Measurements from ENCODE around the gene PSMB11.

PSMB11 gene

DNA sequence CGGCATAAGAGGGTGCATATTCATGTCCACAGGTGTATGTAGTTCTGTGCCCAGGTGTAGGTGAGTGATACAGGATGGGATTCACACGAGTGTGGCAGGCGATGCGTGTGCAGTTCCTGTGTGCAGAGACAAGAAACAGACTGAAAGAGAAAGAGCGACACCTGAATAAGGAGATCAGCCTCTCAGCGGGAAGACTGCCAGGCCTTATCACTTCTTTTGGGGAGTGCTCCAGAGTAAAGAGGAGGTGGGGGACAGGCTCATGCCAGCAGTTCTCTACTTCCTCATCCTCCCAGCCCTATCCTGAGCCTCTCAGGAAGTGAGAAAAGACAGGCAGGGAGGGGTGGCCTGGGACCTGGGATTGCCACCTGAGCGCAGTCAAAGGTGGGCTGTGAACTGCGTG is 2.8 kb downstream of the PSMB11 start:
- no peak for DNase-seq

DNA sequence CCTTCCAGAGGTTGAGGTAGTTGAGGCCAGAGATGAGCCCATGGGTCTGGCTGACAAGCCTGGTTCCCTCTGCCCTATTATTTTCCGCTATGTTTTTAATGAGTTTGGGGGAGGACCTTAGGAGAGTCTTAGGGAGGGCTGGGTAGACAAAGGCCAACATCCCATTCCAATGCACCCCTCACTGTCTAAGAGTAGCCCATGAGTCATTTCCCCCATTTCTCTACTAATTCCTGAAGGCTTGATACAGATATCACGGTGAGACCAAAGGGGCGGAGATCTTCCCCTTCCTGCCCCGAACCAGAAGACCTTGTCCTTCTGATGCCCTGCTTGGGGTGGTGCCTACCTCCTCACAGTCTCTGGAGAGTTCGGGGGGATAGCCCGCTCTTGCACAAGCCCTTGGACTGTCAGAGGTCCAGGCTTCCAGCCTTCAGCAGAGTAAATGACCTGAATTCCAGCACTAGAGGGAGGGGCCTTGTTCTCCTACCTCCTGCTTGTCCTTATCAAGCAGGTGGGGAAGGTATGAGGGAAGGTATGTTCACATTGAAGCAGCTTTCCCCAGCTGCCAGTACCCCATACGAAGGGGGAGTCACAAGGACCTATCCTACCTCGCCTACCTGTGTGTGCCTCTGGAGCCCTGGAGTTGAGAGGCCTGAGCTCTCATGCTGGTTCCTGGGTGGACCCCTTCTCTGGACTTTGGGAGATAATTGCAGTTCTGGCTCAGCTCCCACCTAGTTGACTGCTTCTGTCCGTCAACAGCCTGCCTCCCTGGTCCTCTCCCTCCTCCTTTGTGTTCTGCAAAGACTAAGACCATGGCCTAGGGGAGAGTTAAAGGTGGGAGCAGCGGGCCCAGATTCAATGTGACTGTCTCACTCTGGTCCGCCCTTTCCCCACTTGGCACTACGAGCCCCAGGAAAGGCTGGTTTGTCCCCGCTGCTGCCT is 3.7 kb downstream of the PSMB11 start:
- DNase-seq = no peak

DNA sequence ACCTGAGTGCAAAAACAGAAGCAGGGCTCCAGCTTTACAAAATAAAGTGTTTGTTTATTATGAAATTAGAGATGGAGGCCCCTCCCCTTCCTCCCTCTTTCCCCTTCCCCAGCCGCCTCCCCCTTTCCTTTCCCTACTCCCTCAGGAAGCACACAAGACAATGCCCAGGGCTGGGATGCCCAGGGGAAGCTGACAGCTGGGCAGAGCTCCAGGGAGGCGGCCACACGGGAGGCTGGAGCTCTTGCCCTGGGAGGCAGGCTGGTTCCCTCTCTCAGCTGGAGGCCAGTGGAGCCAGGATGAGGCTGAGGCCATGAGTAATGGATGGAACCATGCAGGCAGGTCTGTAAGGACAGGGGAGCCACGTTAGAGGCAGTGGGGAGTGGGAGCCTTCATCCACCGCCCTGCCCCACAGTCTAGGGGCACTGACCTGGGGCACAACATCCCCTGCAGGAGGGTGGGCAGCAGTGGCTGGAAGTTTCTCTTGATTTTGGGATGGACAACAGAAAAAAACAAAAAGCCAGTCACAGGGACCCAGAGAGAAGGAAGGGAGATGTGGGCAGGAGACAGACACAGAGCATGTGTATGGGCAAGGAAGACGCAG is 5.1 kb downstream of the PSMB11 start:
- no peak for DNase-seq

DNA sequence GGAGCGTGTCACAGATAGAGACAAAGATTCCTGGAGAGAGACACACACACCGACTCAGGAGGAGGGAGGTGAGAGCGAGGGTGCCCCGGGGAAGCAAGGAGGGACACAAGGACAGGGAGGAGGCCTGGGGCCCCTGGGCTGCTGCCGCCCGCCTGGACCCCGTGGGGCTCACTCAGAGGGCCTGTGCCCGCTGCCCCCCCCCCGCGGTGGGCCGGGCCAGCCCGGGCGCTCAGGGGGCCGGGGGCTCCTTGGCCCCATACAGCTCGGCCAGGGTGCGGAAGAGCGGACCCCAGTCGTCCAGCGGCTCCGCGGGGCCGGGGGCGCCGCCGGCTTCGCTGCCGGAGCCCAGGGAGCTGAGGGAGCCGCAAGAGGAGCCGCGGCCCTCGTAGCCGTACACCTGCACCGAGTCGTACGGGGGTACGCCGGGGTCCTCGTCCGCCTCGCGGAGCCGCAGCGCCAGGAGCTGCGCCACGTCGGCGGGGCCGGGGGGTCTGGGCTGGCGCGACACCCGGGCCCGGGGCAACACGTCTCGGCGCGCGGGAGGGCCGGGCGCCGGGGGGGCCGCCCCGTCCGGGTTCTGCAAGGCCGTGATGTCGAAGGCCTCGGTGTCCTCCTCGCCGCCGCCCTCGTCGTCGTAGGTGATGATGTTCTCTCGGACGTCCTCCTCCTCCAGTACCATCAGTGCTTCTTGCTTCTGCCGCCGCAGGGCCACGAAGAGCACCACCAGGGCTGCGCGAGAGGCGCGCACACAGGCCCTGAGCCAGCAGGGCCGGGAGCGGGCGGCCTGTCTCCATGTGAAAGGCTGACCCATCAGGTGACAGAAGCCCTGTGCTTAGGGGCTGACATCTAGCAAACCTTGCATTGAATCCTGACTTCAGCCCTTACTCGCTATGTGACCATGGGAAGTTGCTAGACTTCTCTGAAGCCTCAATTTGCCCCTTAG is 6.0 kb downstream of the PSMB11 start:
- no peak for DNase-seq

DNA sequence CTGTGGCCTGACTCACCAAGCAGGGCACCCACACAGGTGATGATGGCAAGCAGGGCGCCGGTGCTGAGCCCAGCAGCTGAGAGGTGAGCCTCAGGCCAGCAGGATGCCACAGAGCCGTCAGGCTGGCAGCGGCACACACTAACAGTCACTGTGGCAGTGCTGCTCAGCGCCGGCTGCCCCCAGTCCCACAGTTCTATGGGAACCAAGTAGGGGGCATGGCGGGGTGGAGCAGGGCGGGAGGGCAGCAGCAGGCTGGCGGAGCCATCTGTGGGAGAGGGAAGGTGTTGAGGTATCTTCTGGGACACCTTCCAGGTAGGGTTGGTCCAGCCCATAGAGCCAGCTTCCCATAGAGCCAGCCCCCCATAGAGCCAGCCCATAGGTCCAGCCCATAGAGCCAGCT is 7.0 kb downstream of the PSMB11 start:
- DNase-seq = no peak

DNA sequence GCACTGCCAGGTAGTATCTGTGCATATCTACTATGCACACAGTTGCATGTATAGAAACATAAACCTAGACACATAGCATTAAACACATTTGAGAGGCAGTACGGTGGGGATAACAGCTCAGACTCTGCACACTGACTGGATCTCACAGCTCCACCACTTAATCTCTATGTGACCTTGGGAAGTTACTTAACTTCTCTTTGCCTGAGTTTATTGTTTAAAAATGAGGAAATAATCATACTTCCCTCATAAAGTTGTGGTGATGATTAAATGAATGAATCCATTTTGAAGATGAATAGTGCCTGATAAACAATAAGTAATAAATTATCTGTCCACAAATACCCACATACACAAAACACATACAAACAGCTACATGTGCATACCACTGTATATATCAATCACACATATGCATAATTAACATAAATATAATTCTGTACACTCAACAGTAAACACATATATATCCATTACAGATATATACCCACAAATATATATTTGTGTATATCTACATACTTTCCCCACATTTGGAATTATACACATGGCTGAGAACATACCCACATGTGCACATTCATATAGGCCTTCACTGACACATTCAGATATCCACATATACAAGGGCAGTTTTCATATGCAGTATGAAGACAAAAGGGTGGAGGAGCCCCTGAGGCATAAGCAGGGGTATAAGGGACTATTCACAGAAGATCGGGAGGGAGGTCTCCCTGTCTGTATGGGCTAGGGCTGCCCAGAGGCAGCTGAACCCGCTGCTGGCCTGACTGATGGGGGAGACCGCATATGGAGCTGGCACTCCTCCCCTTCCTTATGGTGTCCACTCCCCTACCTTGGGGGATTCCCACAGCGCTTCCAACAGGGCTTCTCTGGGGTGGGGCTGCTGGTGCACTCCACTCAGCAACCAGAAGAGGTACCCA is 9.4 kb downstream of the PSMB11 start:
- no peak for DNase-seq

DNA sequence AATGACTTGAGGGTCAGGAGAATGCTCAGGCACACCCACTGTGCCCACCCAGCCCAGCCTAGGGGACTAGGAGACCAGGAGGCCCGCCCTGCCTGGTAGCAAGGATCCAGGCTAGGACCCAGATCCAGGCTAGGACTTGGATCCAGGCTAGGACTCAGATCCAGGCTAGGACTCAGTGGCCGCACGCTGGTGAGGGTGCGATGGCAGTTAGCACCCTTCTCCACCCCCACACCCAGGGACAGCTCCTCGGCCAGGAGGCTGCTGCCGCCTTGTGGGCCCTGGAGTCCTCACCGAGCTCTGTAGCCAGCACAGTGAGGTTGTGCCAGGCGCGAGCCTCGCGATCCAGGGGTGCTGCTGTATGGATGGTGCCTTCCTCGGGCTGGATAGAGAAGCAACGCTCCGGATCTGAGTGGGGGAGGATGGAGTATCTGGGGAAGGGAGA is 10.2 kb downstream of the PSMB11 start:
- no peak for DNase-seq

DNA sequence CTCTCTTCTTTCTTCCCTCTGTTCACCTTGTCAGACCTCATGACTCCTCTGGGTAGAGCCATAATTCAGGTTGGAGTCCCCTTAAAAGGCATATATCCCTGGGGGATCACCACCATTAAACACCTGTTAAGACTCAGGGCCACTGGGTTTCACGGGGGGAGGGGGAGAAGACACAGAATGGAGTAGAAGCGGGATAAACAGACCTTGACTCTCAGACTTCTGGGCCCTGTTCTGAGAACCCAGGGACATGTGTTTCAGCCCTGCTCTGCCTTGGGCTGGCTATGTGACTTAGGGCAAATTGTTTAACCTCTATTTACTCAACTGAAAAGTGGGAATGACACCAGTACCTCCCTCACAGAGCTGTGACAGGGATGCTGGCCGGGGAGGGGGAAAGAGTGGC is 10.7 kb downstream of the PSMB11 start:
- no peak for DNase-seq

DNA sequence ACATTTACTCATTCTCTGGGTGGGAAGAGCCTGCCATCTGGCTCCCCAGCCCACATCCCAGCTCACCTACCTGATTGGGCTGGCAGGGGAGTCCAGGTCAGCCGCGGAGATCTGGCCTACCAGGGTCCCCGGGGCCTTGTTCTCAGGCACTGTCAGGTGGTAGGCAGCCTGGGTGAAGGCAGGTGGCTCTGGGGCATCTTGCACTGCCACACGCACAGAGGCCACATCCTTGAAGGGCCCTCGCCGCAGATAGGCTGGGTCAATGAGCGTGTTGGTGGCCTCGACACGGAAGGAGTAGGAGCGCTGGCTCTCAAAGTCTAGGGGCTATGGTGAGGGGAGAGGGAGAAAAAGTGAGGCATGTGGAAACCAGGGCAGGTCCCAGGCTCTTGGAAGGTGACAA is 11.4 kb downstream of the PSMB11 start:
- DNase-seq = no peak

DNA sequence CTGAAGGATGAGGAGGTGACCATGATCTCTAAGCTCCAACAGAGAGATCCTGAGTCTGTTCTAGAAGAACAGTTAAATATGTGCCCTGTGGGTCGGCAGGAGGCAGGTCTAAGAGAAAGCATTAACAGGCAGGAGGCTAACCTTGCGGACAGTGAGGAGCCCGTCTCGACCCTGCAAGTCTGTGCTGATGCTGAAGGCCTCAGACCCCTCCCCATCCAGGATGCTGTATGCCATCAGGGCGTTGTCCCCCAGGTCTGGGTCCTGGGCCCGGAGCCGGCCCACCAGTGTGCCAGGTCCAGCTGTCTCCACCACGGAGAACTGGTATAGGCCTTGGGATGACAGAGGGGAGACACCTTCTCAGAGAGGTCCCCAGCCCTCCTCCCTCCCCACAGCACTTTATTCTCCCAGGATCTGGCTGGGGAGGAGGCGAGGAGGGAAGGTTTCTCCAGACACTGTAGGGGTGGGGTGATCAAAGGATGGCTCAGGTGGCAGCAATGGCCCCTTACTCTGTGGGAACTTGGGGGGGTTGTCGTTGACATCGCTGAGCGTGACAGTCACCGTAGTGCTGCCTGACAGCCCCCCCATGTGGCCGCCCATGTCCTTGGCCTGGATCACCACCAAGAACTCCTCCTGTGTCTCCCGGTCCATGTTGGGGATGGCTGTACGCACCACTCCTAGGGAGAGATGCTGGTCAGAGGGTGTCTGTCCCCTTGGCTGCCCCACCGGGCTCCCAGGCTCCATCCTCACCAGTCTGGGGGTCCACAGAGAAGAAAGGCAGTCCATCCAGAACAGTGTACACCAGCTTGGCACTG is 12.2 kb downstream of the PSMB11 start:
- DNase-seq = no peak

DNA sequence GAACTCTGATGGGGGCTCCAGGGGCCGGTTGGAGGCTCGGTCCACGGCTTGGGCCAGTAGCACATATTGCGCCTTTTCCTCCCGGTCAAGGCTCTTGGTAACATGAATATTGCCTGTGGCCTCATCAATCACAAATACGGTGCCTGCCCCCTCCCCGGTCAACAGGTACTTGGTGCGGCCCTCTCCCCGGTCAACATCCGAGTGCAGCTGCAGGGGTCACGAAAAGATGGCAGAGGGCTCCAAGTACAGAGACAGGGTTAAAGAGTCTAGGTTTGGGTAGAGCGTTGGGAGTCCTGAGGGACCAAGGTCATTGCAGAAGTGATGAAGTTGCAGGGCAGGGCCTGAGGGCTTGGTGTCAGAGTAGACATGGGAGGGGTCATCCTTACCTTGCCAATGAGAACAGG is 13.1 kb downstream of the PSMB11 start:
- DNase-seq = no peak

DNA sequence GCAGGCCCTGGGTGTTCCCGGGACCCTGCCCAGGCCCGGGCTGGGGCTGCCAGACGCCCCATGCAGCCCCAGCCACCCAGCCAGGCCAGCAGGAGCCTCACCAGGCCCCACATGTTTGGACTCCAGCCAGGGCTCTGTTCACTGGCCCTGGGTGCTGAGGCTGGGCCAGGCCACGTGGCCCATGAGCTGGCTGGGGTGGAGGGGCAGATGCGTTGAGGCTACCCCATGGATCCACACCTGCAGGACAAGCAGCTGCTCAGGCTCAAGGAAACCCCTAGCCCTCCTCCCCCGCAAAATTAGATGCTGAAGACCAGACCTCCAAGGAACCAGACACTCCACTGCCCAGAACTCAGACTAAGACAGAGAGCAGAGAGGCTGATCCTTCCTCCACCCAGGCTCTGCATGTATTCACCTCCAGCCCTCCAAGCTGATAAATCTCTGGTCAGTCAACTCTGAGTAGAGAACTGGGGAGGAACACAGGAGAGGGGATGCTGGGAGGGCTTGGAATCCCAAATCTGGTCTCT is 13.7 kb downstream of the PSMB11 start:
- DNase-seq = no peak

DNA sequence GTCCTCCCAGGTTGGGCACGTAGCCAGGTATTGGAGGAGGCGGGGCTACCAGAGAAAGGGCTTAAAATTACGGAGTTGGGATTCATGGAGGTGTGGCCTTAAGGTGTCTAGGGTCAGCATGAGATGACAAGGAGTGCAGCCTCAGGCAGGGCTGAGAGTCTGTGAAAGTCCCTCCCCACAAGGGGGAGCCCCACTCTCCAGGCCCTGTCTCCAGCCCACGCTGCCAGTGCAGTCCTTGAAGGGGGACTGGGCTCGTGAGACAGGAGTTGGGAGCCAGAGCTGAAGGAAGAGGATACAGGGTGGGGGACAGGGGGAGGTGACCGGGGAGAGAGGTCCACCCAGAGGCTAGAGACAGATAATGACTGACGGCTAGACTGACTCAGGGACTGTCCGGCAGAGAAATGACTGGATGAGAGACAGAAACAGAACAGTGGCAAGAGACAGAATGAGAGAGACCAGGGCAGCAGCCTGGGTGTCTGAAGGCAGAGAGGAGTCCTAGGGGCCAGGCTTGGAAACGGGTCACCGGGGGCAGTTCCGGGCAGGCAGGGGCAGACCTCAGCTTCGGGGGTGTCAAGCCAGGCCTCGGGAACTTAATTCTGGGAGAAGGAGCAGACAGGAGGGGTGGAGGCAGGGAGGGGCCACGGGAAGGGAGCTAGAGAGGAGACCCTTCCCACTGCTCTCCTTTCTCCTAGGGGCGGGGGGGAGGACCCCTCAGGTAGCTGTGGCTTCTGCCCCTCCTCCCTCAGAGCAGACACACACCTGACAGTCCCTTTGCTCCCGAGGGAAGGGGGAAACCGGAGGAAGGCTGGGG is 14.3 kb downstream of the PSMB11 start:
- DNase-seq = no peak

DNA sequence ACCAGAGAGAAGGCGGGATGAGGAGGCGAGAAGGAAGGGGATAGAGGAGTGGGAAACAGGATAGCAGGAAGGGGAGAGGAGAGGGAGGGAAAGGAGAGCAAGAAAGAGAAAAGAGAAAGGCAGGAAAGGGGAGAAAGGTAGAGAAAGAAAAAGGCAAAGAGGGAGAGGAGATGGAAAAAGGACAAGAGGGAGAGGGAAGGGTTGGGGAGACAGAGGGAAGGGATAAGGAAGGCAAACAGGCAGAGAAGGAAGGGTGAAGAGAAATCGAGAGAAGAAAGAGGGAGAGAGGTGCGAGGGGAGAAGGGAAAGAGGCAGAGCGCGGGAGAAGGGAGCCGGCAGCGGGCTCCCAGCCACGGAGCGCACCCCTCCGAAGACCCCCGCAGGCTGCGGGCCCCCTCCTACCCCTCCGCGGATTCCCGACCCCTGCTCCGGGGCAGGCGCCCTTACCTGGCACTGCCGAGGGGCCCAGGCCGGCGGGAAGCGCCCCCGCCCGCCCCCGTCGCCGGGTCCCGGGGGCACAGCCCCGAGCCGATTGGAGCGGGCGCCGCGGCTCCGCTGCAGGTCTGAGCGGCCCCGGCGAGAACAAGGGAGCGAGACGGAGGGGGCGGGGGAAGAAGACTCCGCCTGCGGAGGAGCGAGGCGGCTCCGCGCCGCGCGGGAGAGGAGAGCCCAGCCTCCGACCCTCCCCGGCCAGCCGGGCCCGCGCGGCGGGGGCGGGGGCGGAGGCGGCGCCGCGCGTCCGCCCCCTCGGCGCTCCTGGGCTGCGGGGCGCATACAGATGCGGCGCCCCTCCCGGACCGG is 15.1 kb downstream of the PSMB11 start, which contains the start of gene CDH24:
Gene CDH24 (minus strand): TSS at position 565 of the 801 bp plus-strand sequence. CDS start 1,787 bp downstream, outside the sequence.
- no peak for DNase-seq

DNA sequence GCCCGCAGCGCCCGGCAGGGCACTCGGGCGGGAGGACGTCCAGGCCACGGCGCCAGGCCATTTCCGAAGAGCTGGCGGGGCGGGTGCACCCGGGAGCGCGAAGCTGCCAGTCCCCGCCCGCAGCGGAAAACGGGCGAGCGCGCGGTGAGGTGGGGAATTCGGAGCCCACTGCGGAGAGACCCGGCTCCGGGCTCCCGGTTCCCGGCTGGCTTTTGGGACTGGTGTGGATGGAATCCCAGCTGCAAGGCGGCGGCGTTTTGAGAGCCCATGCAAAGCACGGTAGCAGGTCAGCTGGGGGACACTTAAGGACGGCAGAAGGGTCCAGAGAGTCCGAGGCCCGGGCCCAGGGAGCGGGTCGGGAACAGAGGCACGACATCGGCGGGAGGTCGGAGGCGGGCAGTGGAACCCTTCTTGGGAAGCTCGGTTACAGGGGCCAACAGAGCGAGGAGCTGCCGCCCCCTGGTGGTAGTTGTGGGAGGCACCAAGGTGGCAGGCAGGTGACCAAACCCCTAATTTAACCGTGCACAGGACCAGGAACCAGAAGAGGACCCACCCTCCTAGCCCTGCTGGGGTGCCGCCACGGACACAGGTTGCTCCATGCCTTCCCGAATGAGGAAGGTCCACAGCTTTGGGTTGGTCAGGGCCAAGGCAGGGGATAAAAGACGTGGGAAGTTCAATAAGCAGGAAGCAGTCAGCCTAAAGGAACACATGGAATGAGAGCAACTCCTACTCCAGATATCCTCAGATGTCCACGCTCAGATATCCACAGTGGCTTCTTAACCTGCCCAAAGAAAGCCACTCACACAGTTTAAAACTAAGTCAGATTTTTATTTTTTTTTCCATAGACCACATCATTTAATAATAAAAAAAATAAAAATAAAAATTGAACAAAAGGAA is 16.0 kb downstream of the PSMB11 start:
- DNase-seq = no peak

DNA sequence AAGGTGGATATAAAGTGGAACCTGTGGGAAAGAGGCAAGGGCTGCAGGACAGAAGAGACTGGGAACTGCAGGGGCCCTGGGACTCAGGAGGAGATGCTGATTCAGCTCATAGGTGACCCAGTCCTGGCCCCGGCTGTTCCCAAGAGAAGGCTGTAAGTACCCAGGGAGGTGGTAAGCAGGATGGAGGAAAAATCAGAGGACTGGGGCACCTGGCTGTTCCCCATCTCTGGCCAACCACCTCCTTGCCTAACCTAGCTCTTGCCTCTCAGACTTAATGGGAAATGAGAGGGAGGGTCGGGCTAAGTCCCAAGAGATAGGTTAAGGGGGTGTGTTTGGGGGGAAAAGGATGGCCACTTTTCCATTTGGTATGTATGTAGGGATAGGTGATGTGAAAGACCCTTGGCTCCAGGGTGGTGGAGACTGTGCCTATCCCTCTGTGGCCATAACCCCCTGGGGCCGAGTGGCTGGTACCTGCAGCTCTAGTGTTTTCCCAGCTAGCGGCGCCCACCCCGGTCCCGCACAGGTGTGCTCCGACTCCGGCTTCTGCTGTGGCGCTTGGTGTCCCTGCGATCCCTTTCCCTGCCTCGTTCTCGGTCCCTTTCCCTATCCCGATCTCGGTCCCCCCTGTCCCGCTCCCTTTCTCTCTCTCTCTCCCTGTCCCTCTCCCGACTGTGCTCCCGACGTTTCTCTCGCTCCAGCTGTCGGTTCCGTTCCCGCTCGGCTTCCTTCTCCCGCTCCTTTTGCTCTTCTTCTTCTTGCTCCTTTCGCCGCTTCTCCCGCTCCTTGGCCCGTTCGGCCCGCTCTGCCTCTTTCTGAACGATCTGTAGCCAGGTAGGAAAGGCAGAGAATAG is 16.9 kb downstream of the PSMB11 start:
- DNase-seq = no peak

All from hippocampal formation (tissue), 2 donors.